NCI-H1105 treated with DMSO at 0.1 percent for 48 hours (cell line): ENCODE results near the gene ANKLE1.
A peak's percentile ranks its signal among the peaks of the same experiment; 100 is the strongest.
"Not testable (repeated sequence)": the region's sequence is repeated elsewhere in the genome, so short reads cannot be mapped to it uniquely, and the experiment has no call there.

ENCODE experiments used
- DNase-seq: peaks from one replicate; lab custom pipeline; 2025; lab: John Stamatoyannopoulos, UW

Gene ANKLE1

DNA sequence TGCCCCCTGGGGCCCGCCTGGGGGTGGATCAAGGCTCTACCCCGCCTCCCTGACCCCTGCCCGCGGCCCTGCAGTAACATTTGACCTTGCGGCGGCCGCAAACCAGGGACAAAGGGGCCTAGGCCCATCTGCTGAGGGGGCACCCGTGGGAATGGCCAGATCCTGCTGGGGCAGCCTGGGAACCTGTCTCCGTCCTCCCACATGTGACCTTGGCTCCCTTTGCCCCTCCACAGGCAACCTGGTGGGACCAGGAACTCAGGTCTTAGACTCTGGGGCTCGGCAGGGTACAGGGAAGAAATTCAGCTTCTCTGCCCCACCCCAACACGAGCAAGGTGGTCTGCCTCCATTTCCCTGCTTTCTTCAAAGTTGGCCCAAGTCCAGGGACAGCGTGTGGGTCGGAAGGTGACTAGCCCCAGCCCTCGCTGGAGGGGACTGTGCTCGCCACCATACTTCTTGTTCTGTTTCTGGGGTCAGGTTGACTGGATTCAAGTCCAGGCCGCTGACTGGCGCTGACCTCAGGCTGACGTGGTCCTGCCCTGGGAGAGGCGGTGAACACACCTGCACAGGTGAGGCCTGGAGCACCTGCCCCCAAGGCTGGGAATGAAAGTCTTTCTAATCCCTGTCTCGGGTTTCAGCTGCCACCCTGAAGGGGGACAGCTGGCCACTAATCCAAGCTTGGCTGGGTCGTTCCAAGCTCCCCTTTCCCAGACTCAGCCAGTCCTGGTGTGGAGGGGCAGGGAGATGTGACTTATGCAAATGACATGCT, 33.5 kb upstream of the ANKLE1 start:
- peak; percentile 22 for DNase-seq

DNA sequence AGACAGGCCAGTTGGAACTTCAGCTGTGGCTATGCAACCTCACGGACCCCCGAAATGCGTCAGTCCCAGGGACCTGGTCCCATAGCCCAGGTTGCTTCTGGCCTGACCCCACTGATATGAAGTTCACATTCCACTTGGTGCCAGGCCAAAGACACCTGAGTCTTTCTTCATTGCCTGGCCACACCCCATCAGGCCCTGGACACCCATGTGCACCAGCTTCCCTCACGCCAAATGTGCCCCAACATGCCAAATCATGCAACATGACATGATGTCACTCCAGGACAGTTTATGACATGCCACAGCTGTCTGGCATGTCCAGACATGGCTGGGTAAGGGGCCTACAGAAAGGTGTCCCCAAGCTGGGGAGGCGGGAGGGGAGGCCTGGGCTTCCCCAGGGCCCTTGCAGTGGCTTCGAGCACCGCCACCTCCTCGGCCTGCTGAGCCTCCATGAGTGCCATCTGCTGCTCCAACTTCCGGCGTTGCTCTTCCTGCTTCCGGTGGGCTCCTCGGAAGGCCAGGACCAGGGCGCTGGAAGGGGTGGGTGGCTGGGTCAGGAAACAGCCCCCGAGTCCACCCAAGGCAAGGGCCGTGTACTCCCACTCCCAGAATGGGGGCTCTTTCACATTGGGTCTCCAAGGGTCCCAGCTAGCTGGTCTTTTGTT, 31.7 kb upstream of the ANKLE1 start:
- no peak for DNase-seq

DNA sequence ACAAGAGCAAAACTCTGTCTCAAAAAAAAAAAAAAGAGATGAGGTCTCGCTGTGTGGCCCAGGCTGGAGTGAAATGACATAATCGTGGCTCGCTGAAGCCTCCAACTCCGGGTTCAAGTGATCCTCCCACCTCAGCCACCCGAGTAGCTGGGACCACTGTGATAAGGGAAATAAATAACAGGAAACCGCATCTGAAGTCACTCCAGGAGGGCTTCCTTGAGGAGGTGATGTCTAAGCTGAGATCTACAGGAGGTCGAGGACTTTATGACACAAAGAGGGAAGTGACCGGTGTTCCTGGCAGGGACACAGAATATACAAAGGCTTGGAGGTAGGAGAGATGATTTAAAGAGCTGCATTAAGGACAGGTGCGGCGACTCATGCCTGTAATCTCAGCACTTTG, 27.1 kb upstream of the ANKLE1 start:
- no peak for DNase-seq

- DNase-seq: no peak
Measured at GRCh38 chr19:17255150-17255621, 26.5 kb upstream of the ANKLE1 start.

GRCh38 chr19:17256130-17256529, 25.6 kb upstream of the ANKLE1 start:
- no peak for DNase-seq

- DNase-seq: no peak
Measured at GRCh38 chr19:17259118-17259780, 22.5 kb upstream of the ANKLE1 start.

DNA sequence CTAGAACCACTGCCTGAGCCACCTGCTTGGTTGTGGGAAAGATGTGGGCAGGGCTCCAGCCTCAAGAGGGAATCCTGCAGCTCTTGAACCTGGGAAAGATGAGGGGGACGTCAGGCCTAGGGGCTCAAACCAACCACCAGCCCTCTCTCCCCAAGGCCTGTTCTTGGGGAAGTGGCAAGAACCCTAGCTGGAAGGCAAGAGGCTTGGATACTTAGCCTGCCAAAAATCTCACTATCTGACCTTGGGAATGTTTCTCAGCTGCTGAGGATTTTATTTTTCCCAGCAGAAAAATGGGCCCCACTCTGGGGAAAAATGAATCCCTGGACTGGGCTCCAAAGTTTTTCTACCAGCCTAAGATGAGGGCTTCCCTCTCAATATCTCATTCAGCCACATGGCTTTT, 21.8 kb upstream of the ANKLE1 start:
- DNase-seq: no peak

- DNase-seq: peak; percentile 88
Measured at GRCh38 chr19:17260842-17261325, 20.8 kb upstream of the ANKLE1 start.

- DNase-seq: no peak
Measured at GRCh38 chr19:17262557-17262956, 19.1 kb upstream of the ANKLE1 start.

GRCh38 chr19:17263712-17264640, 17.7 kb upstream of the ANKLE1 start:
- no peak for DNase-seq

DNA sequence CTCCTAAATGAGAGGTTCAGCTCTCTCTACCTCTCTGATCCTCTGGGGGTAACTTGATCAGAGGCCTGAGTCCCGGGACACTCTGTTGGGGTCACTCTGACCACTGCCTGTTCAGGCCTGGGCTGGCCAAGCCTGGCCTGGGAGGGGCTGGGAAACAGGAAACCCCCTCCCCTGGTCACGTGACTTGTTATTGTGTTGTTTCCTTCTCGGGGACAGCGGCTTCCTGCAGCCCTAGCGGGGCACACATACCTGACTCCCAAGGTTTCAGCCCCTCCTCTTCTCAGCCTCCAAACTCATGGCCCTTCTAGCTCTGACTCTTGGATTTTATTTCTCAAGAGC, 17.1 kb upstream of the ANKLE1 start, which contains the start of gene USHBP1:
Gene USHBP1 (minus strand): TSS at position 105 of the 339 bp plus-strand sequence. CDS start 446 bp downstream, outside the sequence.
- no peak for DNase-seq

DNA sequence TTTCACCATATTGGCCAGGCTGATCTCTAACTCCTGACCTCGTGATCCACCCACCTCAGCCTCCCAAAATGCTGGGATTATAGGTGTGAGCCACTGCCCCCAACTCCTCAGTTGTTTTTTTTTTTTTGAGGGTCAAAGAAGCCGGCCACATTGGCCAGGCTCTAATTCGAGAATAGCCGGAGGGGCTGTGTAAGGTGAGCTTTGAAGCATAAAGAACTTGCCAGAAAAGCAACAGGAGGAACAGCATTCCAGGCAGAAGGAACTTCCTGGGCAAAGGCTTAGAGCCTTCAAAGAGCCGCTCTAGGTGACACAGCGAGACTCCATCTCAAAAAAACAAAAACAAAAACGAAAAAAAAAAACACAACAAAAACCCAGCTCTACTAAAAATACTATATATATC, 15.7 kb upstream of the ANKLE1 start:
- DNase-seq: no peak

DNA sequence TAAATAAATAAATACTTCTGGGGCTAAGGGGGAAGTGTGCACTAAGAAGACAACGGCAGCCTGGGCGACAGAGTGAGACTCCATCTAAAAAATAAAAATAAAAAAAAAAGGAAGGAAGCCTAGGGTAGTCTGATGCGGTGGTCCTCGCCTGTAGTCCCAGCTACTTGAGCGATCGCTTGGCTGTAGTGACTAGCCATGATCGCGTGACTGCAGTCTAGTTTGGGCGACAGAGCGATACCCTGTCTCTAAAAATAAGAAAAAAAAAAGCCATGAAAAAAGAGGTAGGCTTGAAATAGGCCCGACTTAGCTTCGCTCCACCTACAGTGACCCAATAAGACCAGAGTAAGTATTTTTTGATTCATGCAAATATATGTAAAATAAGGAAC, 15.1 kb upstream of the ANKLE1 start:
- no peak for DNase-seq

DNA sequence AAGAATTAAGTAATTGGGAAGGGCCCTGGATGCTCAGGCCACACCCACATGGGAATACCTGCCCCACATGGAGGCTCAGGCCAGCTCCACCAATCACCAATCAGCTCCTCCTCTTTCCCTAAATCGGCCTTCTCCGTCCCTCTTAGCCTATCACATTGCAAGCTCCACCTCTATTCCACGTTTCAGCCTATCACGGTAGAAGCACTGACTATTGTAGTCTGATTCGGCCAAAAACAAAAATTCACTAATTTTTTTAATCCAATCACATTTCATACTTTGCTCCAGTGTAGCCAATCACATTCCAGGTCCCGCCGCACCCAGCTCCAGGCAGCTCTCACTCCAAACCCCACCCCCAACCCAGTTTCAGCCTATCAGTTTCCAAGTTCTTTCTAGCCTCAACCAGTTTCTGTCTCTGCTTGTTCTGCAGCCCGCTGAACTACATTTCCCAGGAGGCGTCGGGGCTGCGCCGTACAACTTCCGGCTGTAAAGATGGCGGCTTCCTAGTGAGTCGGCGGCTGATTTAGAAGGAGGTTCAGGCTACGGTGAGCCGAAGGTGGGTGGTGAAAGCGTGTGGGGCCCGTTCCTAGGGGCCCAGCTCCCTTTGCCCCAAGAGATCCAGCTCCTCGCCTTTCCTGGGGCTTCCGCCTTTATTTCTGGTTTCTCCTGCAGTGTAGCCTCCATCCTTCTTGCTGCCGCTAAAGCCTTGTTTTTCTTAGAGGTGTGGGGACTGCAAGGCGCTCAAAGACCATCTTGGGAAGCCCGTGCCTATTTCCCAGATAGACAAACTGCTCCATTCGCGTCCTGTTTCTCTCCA, 14.5 kb upstream of the ANKLE1 start, which contains the start of gene BABAM1:
Gene BABAM1 (plus strand): TSS at position 469 of the 814 bp plus-strand sequence. CDS start 1,364 bp downstream, outside the sequence.
- peak; percentile 97 for DNase-seq

DNA sequence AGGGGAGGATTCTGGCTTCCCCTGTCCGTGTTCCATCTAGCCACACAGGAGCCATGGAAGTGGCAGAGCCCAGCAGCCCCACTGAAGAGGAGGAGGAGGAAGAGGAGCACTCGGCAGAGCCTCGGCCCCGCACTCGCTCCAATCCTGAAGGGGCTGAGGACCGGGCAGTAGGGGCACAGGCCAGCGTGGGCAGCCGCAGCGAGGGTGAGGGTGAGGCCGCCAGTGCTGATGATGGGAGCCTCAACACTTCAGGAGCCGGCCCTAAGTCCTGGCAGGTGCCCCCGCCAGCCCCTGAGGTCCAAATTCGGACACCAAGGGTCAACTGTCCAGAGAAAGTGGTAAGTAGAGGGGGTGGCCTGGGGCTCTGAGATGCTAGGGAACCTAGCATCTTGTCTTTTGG, 12.9 kb upstream of the ANKLE1 start:
- DNase-seq: no peak

DNA sequence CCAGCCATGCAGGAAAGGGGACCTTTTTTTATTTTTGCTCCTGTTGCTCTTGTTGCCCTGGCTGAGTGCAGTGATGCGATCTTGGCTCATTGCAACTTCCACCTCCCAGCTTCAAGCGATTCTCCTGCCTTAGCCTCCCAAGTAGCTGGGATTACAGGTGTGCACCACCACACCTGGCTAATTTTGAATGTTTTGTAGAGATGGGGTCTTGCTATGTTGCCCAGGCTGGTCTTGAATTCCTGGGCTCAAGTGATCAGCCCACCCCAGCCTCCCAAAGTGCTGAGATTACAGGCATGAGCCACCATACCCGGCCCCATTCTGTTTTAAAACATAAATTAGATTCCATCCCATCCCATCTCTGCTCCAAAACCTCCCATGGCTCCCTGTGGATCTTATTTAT, 6.8 kb upstream of the ANKLE1 start:
- not testable (repeated sequence) for DNase-seq

DNA sequence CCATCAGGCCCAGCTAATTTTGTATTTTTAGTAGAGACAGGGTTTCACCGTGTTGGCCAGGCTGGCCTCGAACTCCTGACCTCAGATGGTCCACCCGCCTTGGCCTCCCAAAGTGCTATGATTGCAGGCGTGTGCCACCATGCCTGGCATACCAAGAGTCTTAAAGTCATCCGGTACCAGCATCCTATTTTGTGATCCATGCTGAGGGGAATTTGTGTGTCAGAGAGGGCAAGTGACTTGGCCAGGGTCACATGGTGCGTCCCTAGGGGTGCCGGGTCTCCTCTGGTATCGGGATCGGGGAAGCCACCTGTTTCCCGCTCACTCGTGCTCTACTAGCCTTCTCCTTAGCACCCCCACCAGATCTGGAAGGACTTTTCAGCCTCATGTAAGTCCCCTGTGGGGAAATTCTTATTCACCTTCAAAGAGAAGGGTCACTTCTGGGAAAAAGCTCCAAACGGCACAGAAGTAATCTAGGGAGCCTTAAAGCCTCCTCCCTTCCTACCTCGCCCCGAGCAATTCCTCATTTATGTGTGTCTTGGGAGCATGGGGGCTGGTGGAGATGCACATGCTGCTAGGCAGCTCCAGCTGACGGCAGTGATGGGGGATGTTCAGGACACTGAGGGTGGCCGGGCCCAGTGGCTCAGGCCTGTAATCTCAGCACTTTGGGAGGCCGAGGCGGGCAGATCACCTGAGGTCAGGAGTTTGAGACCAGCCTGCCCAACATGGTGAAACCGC, 6.1 kb upstream of the ANKLE1 start:
- no peak for DNase-seq

- no peak for DNase-seq
Measured at GRCh38 chr19:17279436-17279835, 2.3 kb upstream of the ANKLE1 start.

DNA sequence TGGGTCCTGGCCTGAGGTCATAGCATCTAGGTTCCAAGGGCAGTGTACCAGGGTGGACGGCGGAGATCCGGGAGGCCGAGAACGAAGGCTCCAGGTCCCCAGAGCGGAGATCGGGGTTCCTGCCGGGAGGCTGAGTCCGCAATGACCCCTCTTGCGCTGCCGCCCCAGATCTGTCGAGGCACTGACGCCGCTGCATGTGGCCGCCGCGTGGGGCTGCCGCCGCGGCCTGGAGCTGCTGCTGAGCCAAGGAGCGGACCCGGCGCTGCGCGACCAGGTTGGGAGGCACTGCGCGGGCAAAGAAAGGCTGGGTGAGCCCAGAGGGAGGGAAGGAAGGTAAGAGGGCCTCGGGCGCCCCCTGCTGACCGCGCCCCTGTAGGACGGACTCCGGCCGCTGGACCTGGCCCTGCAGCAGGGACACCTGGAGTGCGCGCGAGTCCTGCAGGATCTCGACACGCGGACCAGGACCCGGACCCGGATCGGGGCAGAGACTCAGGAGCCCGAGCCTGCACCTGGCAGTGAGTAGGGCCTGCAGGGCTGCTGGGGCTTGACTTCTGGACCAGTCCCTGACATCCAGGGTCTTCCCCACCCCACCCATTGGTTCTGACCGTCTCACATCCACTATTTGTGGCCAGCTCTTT, 906 bp downstream of the ANKLE1 start:
- DNase-seq: peak; percentile 87
